ENCODE results near the gene DRC3. TPM values are rescaled to one million over a fixed set of nuclear protein-coding genes. Genes with fewer than 3 reads are reported as not detected.
"Not testable (repeated sequence)": the region's sequence is repeated elsewhere in the genome, so short reads cannot be mapped to it uniquely, and the experiment has no call there.

The DRC3 gene
- total and polyA plus RNA-seq, 7 experiments from 2014 or later: 0.50 to 2.4 (median 1.00) TPM; not detected in 4

GRCh38 chr17:17952691-17953090 lies 20.0 kb upstream of the DRC3 start:
- Histone ChIP-seq H3K27ac (ENCODE audit: low read depth, low read length) (no peak overlapping the region), H3K36me3 (ENCODE audit: control insufficient read depth in 2 of 3, insufficient read depth in 3 of 3, low read length in 3 of 3) (no peaks in the 10 kb centered on the region), H3K4me3 (ENCODE audit: low read length) (no peak overlapping the region), H3K9me3 (ENCODE audit: control insufficient read depth in 2 of 3, low read length in 3 of 3) (no peaks in the 10 kb centered on the region), H3K4me1 (ENCODE audit: control insufficient read depth in 2 of 2, insufficient read depth in 2 of 2, low read length in 2 of 2) (peaks cover 4 to 28% of the 10 kb centered on the region in 2 donors), H3K27me3 (ENCODE audit: control insufficient read depth in 2 of 2, insufficient read depth in 2 of 2, low read length in 2 of 2) (no peaks in the 10 kb centered on the region)
- ChIA-PET POLR2A (interaction anchor here (1.8 kb wide), 1 partner anchor 19 kb away, joined by 4 read pairs; the partner anchor contains the start of genes DRC3 and TOM1L2), CTCF (interaction anchor here (0.7 kb wide), 1 partner anchor 81 kb away, joined by 3 read pairs; no protein-coding TSS in a partner anchor)
- Mint-ChIP-seq H3K36me3 (peaks cover 4 to 32% (median 26%) of the 10 kb centered on the region in 5 donors), H3K9me3 (peaks cover 0 to 4% (median 0%) of the 10 kb centered on the region in 11 donors), H3K4me3 (no peak overlapping the region), H3K27me3 (no peaks in the 10 kb centered on the region), H3K27ac (no peak overlapping the region), H3K4me1 (peaks cover 30 to 77% (median 59%) of the 10 kb centered on the region in 7 donors)
- intact Hi-C loops (cut with micrococcal nuclease): no loop called here
- DNase-seq (no peak), ATAC-seq (no peak)

- Histone ChIP-seq H3K36me3 (ENCODE audit: control insufficient read depth in 2 of 3, insufficient read depth in 3 of 3, low read length in 3 of 3) (no peaks in the 10 kb centered on the region), H3K4me1 (ENCODE audit: control insufficient read depth in 2 of 2, insufficient read depth in 2 of 2, low read length in 2 of 2) (peaks cover 14 to 42% of the 10 kb centered on the region in 2 donors), H3K4me3 (ENCODE audit: low read length) (no peak overlapping the region), H3K27me3 (ENCODE audit: control insufficient read depth in 2 of 2, insufficient read depth in 2 of 2, low read length in 2 of 2) (no peaks in the 10 kb centered on the region), H3K9me3 (ENCODE audit: control insufficient read depth in 2 of 3, low read length in 3 of 3) (no peaks in the 10 kb centered on the region), H3K27ac (ENCODE audit: low read depth, low read length) (no peak overlapping the region)
- Mint-ChIP-seq H3K4me3 (peak overlapping the region in 5 of 10 donors; percentile 1 to 69 (median 25)), H3K27me3 (no peaks in the 10 kb centered on the region), H3K4me1 (peaks cover 42 to 85% (median 67%) of the 10 kb centered on the region in 7 donors), H3K27ac (peak overlapping the region; percentile 23 to 99 (median 76)), H3K36me3 (peaks cover 4 to 31% (median 26%) of the 10 kb centered on the region in 5 donors), H3K9me3 (peaks cover 0 to 6% (median 0%) of the 10 kb centered on the region in 11 donors)
- intact Hi-C loops (cut with micrococcal nuclease): no loop called here
- CTCF ChIA-PET: interaction anchor here (0.7 kb wide), 1 partner anchor 18 kb away, joined by 3 read pairs; the partner anchor contains the start of genes DRC3 and TOM1L2
- DNase-seq (no peak), ATAC-seq (no peak)
- POLR2A ChIA-PET: interaction anchor here (0.7 to 1.8 kb wide), 2 partner anchors 9 to 17 kb away, joined by 3 to 4 read pairs; no protein-coding TSS in a partner anchor
These were observed 18.6 kb upstream of the DRC3 start for GRCh38 chr17:17954079-17954478.

GRCh38 chr17:17955790-17956341 lies 16.8 kb upstream of the DRC3 start:
- intact Hi-C loops (cut with micrococcal nuclease); H3K27ac ChIP-seq (ENCODE audit: low read depth, low read length); H3K27me3 ChIP-seq (ENCODE audit: control insufficient read depth in 2 of 2, insufficient read depth in 2 of 2, low read length in 2 of 2); H3K36me3 ChIP-seq (ENCODE audit: control insufficient read depth in 2 of 3, insufficient read depth in 3 of 3, low read length in 3 of 3); CTCF ChIA-PET; ATAC-seq; H3K9me3 Mint-ChIP-seq; H3K4me3 ChIP-seq (ENCODE audit: low read length); H3K9me3 ChIP-seq (ENCODE audit: control insufficient read depth in 2 of 3, low read length in 3 of 3); H3K27me3 Mint-ChIP-seq: not testable (repeated sequence)
- peak overlapping the region; percentile 78 to 99 (median 85) for H3K27ac Mint-ChIP-seq
- peak in 3 of 9 donors; percentile 16 to 22 (median 19) for DNase-seq
- H3K4me3 Mint-ChIP-seq: peak overlapping the region in 7 of 10 donors; percentile 29 to 69 (median 56)
- peaks cover 4 to 31% (median 26%) of the 10 kb centered on the region in 5 donors for H3K36me3 Mint-ChIP-seq
- peaks cover 54 to 90% (median 77%) of the 10 kb centered on the region in 7 donors for H3K4me1 Mint-ChIP-seq
- H3K4me1 ChIP-seq (ENCODE audit: control insufficient read depth in 2 of 2, insufficient read depth in 2 of 2, low read length in 2 of 2): peaks cover 26 to 56% of the 10 kb centered on the region in 2 donors
- POLR2A ChIA-PET: interaction anchor here (4.9 to 5.4 kb wide), 2 partner anchors 12 to 18 kb away, joined by 62 read pairs; partner anchors contain the start of genes DRC3 and TOM1L2

GRCh38 chr17:17957584-17957916 lies 15.1 kb upstream of the DRC3 start:
- ChIA-PET CTCF (interaction anchor here (0.8 to 1.9 kb wide), 6 partner anchors 13 to 276 kb away, joined by 3 to 5 read pairs (median 4); partner anchors contain the start of genes DRC3 and TOM1L2), POLR2A (interaction anchor here (0.7 to 5.4 kb wide), 7 partner anchors 10 to 942 kb away, joined by 3 to 62 read pairs (median 4); partner anchors contain the start of genes DRC3 and TOM1L2)
- H3K9me3 ChIP-seq (ENCODE audit: control insufficient read depth in 2 of 3, low read length in 3 of 3): no peaks in the 10 kb centered on the region
- peak overlapping the region; percentile 16 to 94 (median 84) for H3K4me3 Mint-ChIP-seq
- no peaks in the 10 kb centered on the region for H3K27me3 Mint-ChIP-seq
- DNase-seq (no peak), ATAC-seq (no peak)
- H3K36me3 Mint-ChIP-seq: peaks cover 4 to 36% (median 27%) of the 10 kb centered on the region in 5 donors
- peaks cover 0 to 6% (median 0%) of the 10 kb centered on the region in 11 donors for H3K9me3 Mint-ChIP-seq
- H3K27me3 ChIP-seq (ENCODE audit: control insufficient read depth in 2 of 2, insufficient read depth in 2 of 2, low read length in 2 of 2): no peaks in the 10 kb centered on the region
- H3K4me3 ChIP-seq (ENCODE audit: low read length): peak overlapping the region; percentile 37
- H3K4me1 Mint-ChIP-seq: peaks cover 51 to 89% (median 79%) of the 10 kb centered on the region in 7 donors
- H3K27ac Mint-ChIP-seq: peak overlapping the region; percentile 93 to 100 (median 98)
- peaks cover 26 to 56% of the 10 kb centered on the region in 2 donors for H3K4me1 ChIP-seq (ENCODE audit: control insufficient read depth in 2 of 2, insufficient read depth in 2 of 2, low read length in 2 of 2)
- intact Hi-C loops (cut with micrococcal nuclease): no loop called here
- H3K27ac ChIP-seq (ENCODE audit: low read depth, low read length): peak overlapping the region; percentile 79
- H3K36me3 ChIP-seq (ENCODE audit: control insufficient read depth in 2 of 3, insufficient read depth in 3 of 3, low read length in 3 of 3): no peaks in the 10 kb centered on the region

GRCh38 chr17:17958982-17959381 lies 13.7 kb upstream of the DRC3 start:
- ChIA-PET CTCF (interaction anchor here (1.4 to 1.7 kb wide), 2 partner anchors 13 to 68 kb away, joined by 4 read pairs; partner anchors contain the start of genes DRC3 and TOM1L2), POLR2A (interaction anchor here (0.6 to 5.4 kb wide), 5 partner anchors 9 to 485 kb away, joined by 3 to 62 read pairs (median 3); partner anchors contain the start of genes DRC3 and TOM1L2)
- H3K27ac ChIP-seq (ENCODE audit: low read depth, low read length): peak overlapping the region; percentile 79
- DNase-seq: no peak
- intact Hi-C loops (cut with micrococcal nuclease): loop anchor here in 1 of 2 donors (1.0 to 2.0 kb wide), 2 partner anchors 13 to 80 kb away; partner anchors contain the start of genes ATPAF2, DRC3, GID4 and TOM1L2
- Mint-ChIP-seq H3K9me3 (peaks cover 0 to 6% (median 0%) of the 10 kb centered on the region in 11 donors), H3K4me3 (peak overlapping the region; percentile 60 to 94 (median 86)), H3K27me3 (no peaks in the 10 kb centered on the region), H3K4me1 (peaks cover 54 to 87% (median 82%) of the 10 kb centered on the region in 7 donors), H3K36me3 (peaks cover 4 to 33% (median 24%) of the 10 kb centered on the region in 5 donors), H3K27ac (peak overlapping the region; percentile 93 to 100 (median 98))
- H3K4me3 ChIP-seq (ENCODE audit: low read length): peak overlapping the region; percentile 37
- ATAC-seq: no peak
- no peaks in the 10 kb centered on the region for H3K36me3 ChIP-seq (ENCODE audit: control insufficient read depth in 2 of 3, insufficient read depth in 3 of 3, low read length in 3 of 3)
- H3K4me1 ChIP-seq (ENCODE audit: control insufficient read depth in 2 of 2, insufficient read depth in 2 of 2, low read length in 2 of 2): peaks cover 26 to 64% of the 10 kb centered on the region in 2 donors
- H3K27me3 ChIP-seq (ENCODE audit: control insufficient read depth in 2 of 2, insufficient read depth in 2 of 2, low read length in 2 of 2): no peaks in the 10 kb centered on the region
- H3K9me3 ChIP-seq (ENCODE audit: control insufficient read depth in 2 of 3, low read length in 3 of 3): no peaks in the 10 kb centered on the region

Data from naive thymus-derived CD4-positive, alpha-beta T cell (primary cell).